Thymus (tissue), 14 donors: Measurements from ENCODE around the gene SPA17. TPM values are rescaled to one million over a fixed set of nuclear protein-coding genes. Genes with fewer than 3 reads are reported as not detected.

Experiments
- DNase-seq, 9 donors: peaks; one replicate each; pipeline ENCODE4 v3.0.0-alpha.2; 2013; ENCODE audit warnings: low spot score in 9 of 9, low read depth in 6 of 9, missing footprints in 1 of 9
- H3K27ac ChIP-seq, 2 donors: one replicate each; pipeline ENCODE4 v1.5.1; 2013; ENCODE audit warnings: control low read depth in 1 of 2, low read depth in 1 of 2, low read length in 1 of 2, mild to moderate bottlenecking in 1 of 2, moderate library complexity in 1 of 2
- H3K27me3 ChIP-seq, 2 donors: one replicate each; pipeline ENCODE4 v1.5.1; 2013; ENCODE audit warnings: low read length in 1 of 2; ENCODE audit not compliant: control insufficient read depth in 2 of 2, insufficient read depth in 1 of 2
- H3K36me3 ChIP-seq, 2 donors: one replicate each; pipeline ENCODE4 v1.5.1; 2013; ENCODE audit warnings: low read length in 1 of 2, mild to moderate bottlenecking in 1 of 2, moderate library complexity in 1 of 2; ENCODE audit not compliant: control insufficient read depth in 2 of 2, insufficient read depth in 2 of 2
- H3K4me1 ChIP-seq, 2 donors: one replicate each; pipeline ENCODE4 v1.5.1; 2013; ENCODE audit warnings: low read length in 2 of 2; ENCODE audit not compliant: control insufficient read depth in 2 of 2, insufficient read depth in 2 of 2
- H3K4me3 ChIP-seq, 2 donors: one replicate each; pipeline ENCODE4 v1.5.1; 2013; ENCODE audit warnings: low read length in 2 of 2, control low read depth in 1 of 2, mild to moderate bottlenecking in 1 of 2
- H3K9me3 ChIP-seq, 2 donors: one replicate each; pipeline ENCODE4 v1.5.1; 2013; ENCODE audit warnings: low read length in 1 of 2, mild to moderate bottlenecking in 1 of 2; ENCODE audit not compliant: control insufficient read depth in 2 of 2, insufficient read depth in 1 of 2
- WGBS: extraction: QIAGEN DNeasy Blood & Tissue Kit; methylation state at CpG from one replicate; pipeline ENCODE4 v1.1.7; 2013; 5-methylcytosine and 5-hydroxymethylcytosine counted together
- long read RNA-seq, 10 donors: transcript quantifications; one replicate each; lab custom pipeline, GENCODE V29; 2026
- polyA plus RNA-seq: library from polyadenylated mRNA; stranded (reverse); fragments of 200-250 nt; gene quantifications from one replicate; pipeline ENCODE4 v1.2.3, GENCODE V29; 2013
- total RNA-seq: library from RNA; stranded (reverse); fragments of 120-200 nt; gene quantifications from one replicate; pipeline ENCODE4 v1.2.4, GENCODE V29; 2013
- donor health status: healthy.

Gene SPA17
- total RNA-seq (11.3 TPM), polyA plus RNA-seq (11.4 TPM)
- long read RNA-seq, donor 1: 0 reads
- long read RNA-seq, donor 2: 0 reads
- long read RNA-seq, donor 3, full-length matches to known transcripts: 8 of 8 reads
- long read RNA-seq, donor 3, partial matches to known transcripts: 0 of 8 reads
- long read RNA-seq, donor 3, other reads (novel, unspliced or antisense): 0 of 8 reads
- long read RNA-seq, donor 4, partial matches to known transcripts: 0 of 1 reads
- long read RNA-seq, donor 4, other reads (novel, unspliced or antisense): 0 of 1 reads
- long read RNA-seq, donor 5, full-length matches to known transcripts: 10 of 10 reads
- long read RNA-seq, donor 5, partial matches to known transcripts: 0 of 10 reads
- long read RNA-seq, donor 5, other reads (novel, unspliced or antisense): 0 of 10 reads
- long read RNA-seq, donor 6: 0 reads
- long read RNA-seq, donor 7, full-length matches to known transcripts: 8 of 8 reads
- long read RNA-seq, donor 7, partial matches to known transcripts: 0 of 8 reads
- long read RNA-seq, donor 7, other reads (novel, unspliced or antisense): 0 of 8 reads
- long read RNA-seq, donor 8, partial matches to known transcripts: 0 of 2 reads
- long read RNA-seq, donor 8, other reads (novel, unspliced or antisense): 0 of 2 reads
- long read RNA-seq, donor 9, full-length matches to known transcripts: 4 of 4 reads
- long read RNA-seq, donor 9, partial matches to known transcripts: 0 of 4 reads
- long read RNA-seq, donor 9, other reads (novel, unspliced or antisense): 0 of 4 reads
- long read RNA-seq, donor 10, full-length matches to known transcripts: 3 of 3 reads
- long read RNA-seq, donor 10, partial matches to known transcripts: 0 of 3 reads
- long read RNA-seq, donor 10, other reads (novel, unspliced or antisense): 0 of 3 reads

- DNase-seq: peak; percentile 83 to 98 (median 90)
- whole genome bisulfite sequencing: under 1% methylated on average over 58 of the region's 58 CpGs
- H3K4me3 ChIP-seq: peak within 1 kb of the TSS; percentile 61 to 80
- H3K27me3 ChIP-seq: no peaks in the 10 kb centered on the region
- H3K9me3 ChIP-seq: no peaks in the 10 kb centered on the region
- no peaks in the 10 kb centered on the region for H3K36me3 ChIP-seq
- H3K27ac ChIP-seq: peak within 1 kb of the TSS; percentile 45 to 81
- H3K4me1 ChIP-seq: peaks cover 19 to 26% of the 10 kb centered on the region in 2 donors
Observed at GRCh38 chr11:124673333-124674167, at the start of gene SPA17, which contains the start of gene SIAE. Gene SPA17 (plus strand): TSS chr11:124673904. CDS start chr11:124675265, 1,361 bp downstream. Gene SIAE (minus strand): TSS chr11:124673739. CDS start chr11:124673708, 31 bp downstream.

- peaks cover 26 to 44% of the 10 kb centered on the region in 2 donors for H3K36me3 ChIP-seq
- peaks cover 4 to 8% of the 10 kb centered on the region in 2 donors for H3K4me1 ChIP-seq
- 99% methylated on average over 3 of the region's 3 CpGs for WGBS
- no peaks in the 10 kb centered on the region for H3K9me3 ChIP-seq
- DNase-seq: no peak
- no peaks in the 10 kb centered on the region for H3K27me3 ChIP-seq
- H3K4me3 ChIP-seq: no peak overlapping the region
- H3K27ac ChIP-seq: no peak overlapping the region
Observed at GRCh38 chr11:124625504-124626168, 48.1 kb upstream of the SPA17 start.

- Histone ChIP-seq H3K27me3 (no peaks in the 10 kb centered on the region), H3K36me3 (peaks cover 42 to 63% of the 10 kb centered on the region in 2 donors), H3K9me3 (no peaks in the 10 kb centered on the region), H3K27ac (no peak overlapping the region), H3K4me3 (no peak overlapping the region), H3K4me1 (peaks cover 4 to 5% of the 10 kb centered on the region in 2 donors)
- DNase-seq: no peak
- 97% methylated on average over 5 of the region's 5 CpGs for WGBS
Observed at GRCh38 chr11:124627546-124627945, 46.2 kb upstream of the SPA17 start.

- no peaks in the 10 kb centered on the region for H3K4me1 ChIP-seq
- no peak for DNase-seq
- no peaks in the 10 kb centered on the region for H3K9me3 ChIP-seq
- peaks cover 51 to 78% of the 10 kb centered on the region in 2 donors for H3K36me3 ChIP-seq
- H3K27me3 ChIP-seq: no peaks in the 10 kb centered on the region
- no peak overlapping the region for H3K27ac ChIP-seq
- no peak overlapping the region for H3K4me3 ChIP-seq
- WGBS: 98% methylated on average over 4 of the region's 4 CpGs
Observed at GRCh38 chr11:124629961-124630360, 43.7 kb upstream of the SPA17 start.

GRCh38 chr11:124633355-124633754 is 40.3 kb upstream of the SPA17 start:
- Histone ChIP-seq H3K27ac (no peak overlapping the region), H3K27me3 (no peaks in the 10 kb centered on the region), H3K4me1 (no peaks in the 10 kb centered on the region), H3K4me3 (no peak overlapping the region), H3K9me3 (no peaks in the 10 kb centered on the region), H3K36me3 (peaks cover 49 to 78% of the 10 kb centered on the region in 2 donors)
- no peak for DNase-seq
- 97% methylated on average over 1 of the region's 1 CpG for WGBS

- no peaks in the 10 kb centered on the region for H3K27me3 ChIP-seq
- peaks cover 0 to 4% of the 10 kb centered on the region in 2 donors for H3K9me3 ChIP-seq
- no peak overlapping the region for H3K4me3 ChIP-seq
- no peak for DNase-seq
- H3K4me1 ChIP-seq: no peaks in the 10 kb centered on the region
- no peak overlapping the region for H3K27ac ChIP-seq
- H3K36me3 ChIP-seq: peaks cover 45 to 74% of the 10 kb centered on the region in 2 donors
- 97% methylated on average over 3 of the region's 3 CpGs for WGBS
Observed at GRCh38 chr11:124635932-124636331, 37.8 kb upstream of the SPA17 start.

GRCh38 chr11:124638500-124638899 is 35.2 kb upstream of the SPA17 start:
- Histone ChIP-seq H3K9me3 (peaks cover 0 to 4% of the 10 kb centered on the region in 2 donors), H3K4me3 (no peak overlapping the region), H3K36me3 (peaks cover 24 to 48% of the 10 kb centered on the region in 2 donors), H3K27ac (no peak overlapping the region), H3K4me1 (no peaks in the 10 kb centered on the region), H3K27me3 (no peaks in the 10 kb centered on the region)
- WGBS: 98% methylated on average over 3 of the region's 3 CpGs
- no peak for DNase-seq

- 97% methylated on average over 1 of the region's 1 CpG for WGBS
- Histone ChIP-seq H3K4me3 (no peak overlapping the region), H3K27ac (no peak overlapping the region), H3K36me3 (peaks cover 24 to 42% of the 10 kb centered on the region in 2 donors), H3K9me3 (peaks cover 0 to 4% of the 10 kb centered on the region in 2 donors), H3K4me1 (no peaks in the 10 kb centered on the region), H3K27me3 (no peaks in the 10 kb centered on the region)
- DNase-seq: no peak
Observed at GRCh38 chr11:124639186-124639585, 34.5 kb upstream of the SPA17 start.
